Activated CD8-positive, alpha-beta memory T cell treated with anti-CD3 and anti-CD28 coated beads, Interleukin-2, amount 50 U/mL, for 48 hours (primary cell): ENCODE data around the gene BSN.

Source experiments
- DNase-seq: peaks from one replicate; pipeline ENCODE4 v3.0.0-alpha.2; 2020

Gene BSN

DNA sequence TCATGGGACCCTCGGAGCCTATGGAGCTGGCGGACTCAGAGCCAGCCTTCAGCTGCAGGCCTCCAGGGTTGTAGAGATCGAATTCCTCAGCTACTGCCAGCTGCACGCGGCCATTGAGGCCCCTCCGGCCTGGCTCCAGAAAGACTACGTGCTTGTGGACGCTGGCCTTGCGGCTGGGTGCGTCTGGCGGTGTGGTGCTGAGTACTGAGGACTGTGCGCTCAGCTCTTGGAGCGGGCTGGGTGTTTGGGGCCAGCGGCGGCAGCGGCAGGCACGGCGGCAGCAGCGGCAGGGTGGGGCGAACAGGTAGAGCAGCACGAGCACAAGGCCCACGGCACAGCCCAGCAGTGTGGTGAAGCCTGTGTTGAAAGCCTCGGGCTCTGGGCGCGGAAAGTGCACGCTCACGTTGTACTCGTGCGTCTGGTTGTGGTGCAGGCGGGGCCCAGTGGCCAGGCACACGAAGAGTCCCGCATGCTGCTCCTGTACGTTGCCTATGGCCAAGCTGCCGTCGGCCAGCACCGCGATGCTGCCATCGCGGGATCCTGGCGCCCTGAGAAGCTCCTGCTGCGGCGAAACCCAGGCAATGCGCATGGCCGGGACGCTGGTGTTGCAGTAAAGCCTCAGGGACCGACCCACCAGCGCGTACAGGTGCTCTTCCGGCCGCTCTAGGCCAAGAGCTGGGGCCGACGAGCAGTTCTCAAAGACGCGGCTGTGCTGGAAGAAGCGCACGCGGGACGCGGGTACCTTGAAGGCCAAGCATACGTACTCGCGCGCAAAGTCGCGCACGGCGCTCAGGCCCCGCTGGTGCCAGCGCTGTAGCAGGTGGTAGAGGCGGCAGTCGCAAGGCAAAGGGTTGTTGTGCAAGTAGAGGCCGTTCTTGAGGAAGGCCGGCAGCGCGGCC is 163.9 kb downstream of the BSN start:
- no peak for DNase-seq

- DNase-seq: no peak
Measured at GRCh38 chr3:49718858-49719213, 164.6 kb downstream of the BSN start.

- DNase-seq: peak; percentile 94
Measured at GRCh38 chr3:49719214-49719884, 165.1 kb downstream of the BSN start, which contains the start of gene AMIGO3. TSS of gene AMIGO3 (minus strand) at chr3:49719684. CDS start at chr3:49719465, 219 bp downstream.
